Epithelial cell of esophagus (primary cell): ENCODE data around the gene MYB.
"Not testable (repeated sequence)": the region's sequence is repeated elsewhere in the genome, so short reads cannot be mapped to it uniquely, and the experiment has no call there.

Experiments used
- DNase-seq: peaks from one replicate; pipeline ENCODE4 v3.0.0; 2010; ENCODE audit warnings: low read depth
- H3K4me3 ChIP-seq: 2 replicates; pipeline ENCODE4 v1.5.1; 2011; ENCODE audit warnings: mild to moderate bottlenecking, low read length, control low read depth
- TF ChIP-seq, protein P1 (sequence below): IDR thresholded peaks from 2 replicates; pipeline ENCODE4 v1.5.1; 2011; ENCODE audit warnings: low read depth, mild to moderate bottlenecking, low read length, control low read depth, inconsistent platforms; ENCODE audit not compliant: insufficient read depth; ENCODE audit errors: missing control alignments

Gene MYB

DNA sequence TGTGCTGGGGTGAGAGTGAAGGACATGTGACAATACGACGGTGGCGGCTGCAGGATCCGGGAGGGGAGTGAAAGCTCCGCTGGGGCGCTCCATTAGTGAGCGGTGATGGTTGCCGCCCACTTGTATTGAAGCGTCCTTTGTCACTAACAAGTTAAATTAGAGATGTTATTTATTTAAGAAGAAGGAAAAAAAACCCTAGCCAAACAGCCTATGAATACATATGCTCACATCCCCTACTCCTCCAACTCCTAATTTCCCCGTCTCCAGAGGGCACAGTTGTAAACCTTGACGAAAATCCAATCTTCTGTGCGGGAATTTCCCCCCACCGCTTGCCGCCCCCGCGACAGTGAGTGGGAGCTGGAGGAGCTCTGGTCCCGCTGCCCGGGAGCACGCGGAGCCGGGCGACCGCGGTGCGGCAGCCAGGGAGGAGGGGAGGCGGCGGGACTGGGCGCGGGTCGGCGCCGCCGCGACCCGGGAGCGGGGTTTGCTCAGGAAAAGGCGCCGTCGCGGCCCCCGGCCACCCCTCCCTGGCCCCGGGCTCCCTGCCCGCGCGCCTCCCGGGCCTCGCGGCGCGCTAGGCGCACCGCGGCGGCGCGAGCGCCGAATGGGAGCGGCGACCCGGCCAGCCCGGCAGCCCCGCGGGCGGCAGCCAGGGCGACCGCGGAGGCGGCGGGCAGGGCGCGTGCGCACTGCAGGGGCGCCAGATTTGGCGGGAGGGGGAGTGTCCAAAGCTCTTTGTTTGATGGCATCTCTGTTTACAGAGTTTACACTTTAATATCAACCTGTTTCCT is at the start of gene MYB:
Gene MYB, plus strand, starts transcription at position 767 of the 791 bp plus-strand sequence. CDS start 206 bp downstream, outside the sequence.
- TF ChIP-seq, protein P1, sequence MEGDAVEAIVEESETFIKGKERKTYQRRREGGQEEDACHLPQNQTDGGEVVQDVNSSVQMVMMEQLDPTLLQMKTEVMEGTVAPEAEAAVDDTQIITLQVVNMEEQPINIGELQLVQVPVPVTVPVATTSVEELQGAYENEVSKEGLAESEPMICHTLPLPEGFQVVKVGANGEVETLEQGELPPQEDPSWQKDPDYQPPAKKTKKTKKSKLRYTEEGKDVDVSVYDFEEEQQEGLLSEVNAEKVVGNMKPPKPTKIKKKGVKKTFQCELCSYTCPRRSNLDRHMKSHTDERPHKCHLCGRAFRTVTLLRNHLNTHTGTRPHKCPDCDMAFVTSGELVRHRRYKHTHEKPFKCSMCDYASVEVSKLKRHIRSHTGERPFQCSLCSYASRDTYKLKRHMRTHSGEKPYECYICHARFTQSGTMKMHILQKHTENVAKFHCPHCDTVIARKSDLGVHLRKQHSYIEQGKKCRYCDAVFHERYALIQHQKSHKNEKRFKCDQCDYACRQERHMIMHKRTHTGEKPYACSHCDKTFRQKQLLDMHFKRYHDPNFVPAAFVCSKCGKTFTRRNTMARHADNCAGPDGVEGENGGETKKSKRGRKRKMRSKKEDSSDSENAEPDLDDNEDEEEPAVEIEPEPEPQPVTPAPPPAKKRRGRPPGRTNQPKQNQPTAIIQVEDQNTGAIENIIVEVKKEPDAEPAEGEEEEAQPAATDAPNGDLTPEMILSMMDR = no peak
- peak; percentile 61 for DNase-seq
- peak within 1 kb of the TSS; percentile 52 for H3K4me3 ChIP-seq

DNA sequence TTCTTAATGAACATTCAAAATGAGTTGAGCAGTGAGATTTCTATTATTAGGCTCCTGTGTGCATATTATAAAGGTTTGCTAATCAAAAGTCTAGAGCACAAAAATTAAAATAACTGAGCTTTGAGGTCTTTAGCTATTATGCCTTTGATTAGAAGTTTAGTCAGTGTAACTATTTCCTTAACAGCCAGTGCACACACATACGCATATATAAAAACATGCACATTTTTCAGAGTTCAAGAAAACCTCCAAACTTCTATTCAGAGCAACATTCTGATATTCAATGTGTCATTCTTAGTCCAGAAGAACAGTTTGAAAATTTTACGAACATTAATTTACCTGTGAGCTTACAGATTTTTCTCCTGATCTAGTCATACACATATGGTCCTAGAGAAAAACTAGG is 48.3 kb upstream of the MYB start:
- H3K4me3 ChIP-seq = no peak overlapping the region
- TF ChIP-seq, protein P1 = no peak
- no peak for DNase-seq

DNA sequence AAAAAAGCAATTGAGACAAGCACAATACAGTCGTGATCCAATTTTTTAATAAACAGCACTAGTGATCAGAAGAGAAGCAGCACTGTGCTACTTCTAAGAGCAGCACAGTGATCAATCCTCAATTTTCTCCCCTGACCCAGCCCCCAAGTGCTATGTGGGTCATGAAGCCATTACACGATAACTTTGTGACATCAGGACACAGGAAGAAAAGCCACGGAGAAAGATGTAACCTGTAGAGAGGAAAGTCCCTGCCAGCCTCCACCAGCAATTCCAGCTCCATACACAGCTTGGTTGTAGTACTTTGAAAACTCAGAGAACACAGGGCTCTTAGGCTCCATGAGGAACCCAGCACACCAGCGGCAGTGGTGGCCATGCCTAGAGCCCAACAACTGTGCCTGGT is 45.3 kb upstream of the MYB start:
- H3K4me3 ChIP-seq = no peak overlapping the region
- TF ChIP-seq, protein P1 = no peak
- no peak for DNase-seq

DNA sequence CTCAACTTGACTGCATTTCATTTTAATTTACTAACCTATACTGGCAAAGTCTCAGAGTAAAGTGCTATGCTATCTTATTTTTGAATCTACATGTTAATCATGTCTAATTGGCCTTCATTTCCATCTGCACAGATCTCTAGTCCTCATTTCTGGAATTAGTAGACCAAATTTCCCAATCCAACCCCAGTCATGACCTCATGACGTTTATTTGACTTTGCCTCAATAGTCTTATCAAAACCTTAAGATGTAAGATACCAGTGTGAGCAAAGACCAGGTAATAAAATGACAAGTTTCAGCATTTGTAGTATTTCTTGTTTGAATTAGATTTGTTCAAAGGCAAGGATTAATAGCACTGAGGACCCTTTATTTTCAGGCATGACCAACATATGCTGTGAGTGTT is 43.3 kb upstream of the MYB start:
- H3K4me3 ChIP-seq = no peak overlapping the region
- TF ChIP-seq, protein P1 = no peak
- DNase-seq = no peak

DNA sequence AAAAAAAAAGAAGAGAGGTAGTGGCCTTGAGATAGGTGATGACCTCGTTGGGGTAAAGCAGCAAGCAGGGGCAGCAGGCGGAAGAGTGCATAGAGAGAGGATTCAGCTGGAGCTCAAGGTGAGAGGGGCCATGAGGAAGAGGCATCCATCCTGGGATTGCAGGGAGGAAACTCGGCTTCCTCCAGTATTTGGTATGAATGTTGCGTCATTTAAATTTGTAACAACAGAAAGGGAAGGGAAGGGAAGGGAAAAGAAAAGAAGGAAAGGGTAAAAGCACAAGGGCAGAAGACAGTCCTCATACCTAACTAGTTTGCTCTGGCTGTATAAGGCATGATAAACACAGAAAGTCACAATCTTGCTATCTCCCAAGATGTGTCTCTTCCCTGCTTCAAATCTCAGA is 39.9 kb upstream of the MYB start:
- TF ChIP-seq, protein P1 = no peak
- no peak for DNase-seq
- no peak overlapping the region for H3K4me3 ChIP-seq

DNA sequence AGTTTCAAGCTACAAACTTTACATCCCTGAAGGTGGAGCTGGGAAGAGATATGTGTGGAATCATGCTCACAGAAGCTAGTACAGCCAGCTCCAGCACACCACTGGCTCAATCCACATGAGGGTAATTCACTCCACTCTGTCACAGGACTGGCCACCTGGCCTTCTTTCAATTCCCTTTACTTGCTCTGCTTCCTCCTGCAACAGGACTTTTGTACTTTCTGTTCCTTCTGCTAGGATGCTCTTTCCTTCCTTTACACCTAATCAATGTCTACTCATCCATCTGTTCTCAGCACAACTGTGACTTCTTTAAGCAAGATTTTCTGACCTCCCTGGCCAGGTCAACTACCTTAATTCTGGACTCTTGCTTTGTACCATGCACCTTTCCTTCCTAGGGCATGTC is 39.4 kb upstream of the MYB start:
- H3K4me3 ChIP-seq = no peak overlapping the region
- no peak for DNase-seq
- TF ChIP-seq, protein P1 = no peak

DNA sequence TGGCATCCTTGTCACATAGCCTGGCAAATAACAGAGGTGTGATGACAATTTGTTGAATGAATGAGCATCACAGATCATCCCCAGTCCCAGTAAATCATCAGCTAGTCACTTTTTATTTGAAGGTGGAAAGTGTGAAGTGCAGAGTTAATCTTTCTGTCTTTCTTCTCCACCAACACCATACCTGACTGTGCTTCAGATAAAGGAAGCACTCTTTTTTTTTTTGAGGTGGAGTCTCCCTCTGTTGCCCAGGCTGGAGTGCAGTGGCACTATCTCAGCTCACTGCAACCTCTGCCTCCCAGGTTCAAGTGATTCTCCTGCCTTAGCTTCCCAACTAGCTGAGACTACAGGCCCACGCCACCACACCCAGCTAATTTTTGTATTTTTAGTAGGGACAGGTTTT is 38.9 kb upstream of the MYB start:
- not testable (repeated sequence) for DNase-seq, H3K4me3 ChIP-seq
